Stimulated activated CD8-positive, alpha-beta memory T cell treated with anti-CD3 and anti-CD28 coated beads, Interleukin-12 subunit alpha, Interleukin-12 subunit beta, amount 100 ng/mL, for 24 hours (primary cell): Measurements from ENCODE around the gene LRRC32.

Experiments
- DNase-seq: peaks from one replicate; pipeline ENCODE4 v3.0.0-alpha.2; 2020; ENCODE audit errors: extremely low read depth

The LRRC32 gene

DNA sequence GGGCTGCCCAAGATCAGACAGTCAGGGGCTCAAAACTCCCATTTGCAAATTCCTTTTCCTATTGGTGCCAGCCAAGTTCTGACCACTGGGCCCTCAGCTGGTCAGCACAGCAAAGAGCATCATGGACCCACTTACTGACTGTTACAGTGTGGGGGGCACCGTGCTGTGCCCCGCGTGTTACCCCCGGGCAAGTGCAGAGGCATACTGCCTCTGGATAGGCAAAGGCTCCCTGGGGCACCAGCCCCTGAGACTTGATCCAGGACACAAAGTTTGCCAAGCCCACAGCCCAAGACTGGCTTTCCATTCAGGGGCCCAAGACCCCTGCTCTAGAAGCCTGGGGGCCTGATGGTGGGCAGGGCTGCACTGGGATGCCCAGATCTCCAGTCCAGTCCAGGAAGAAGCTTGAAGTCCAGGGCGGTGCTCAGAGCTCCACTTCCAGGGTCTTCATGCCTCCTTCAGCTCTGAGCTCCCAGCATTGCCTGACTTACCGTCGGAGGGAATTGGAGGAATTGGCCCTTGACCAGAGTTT, 6.6 kb downstream of the LRRC32 start:
- no peak for DNase-seq

DNA sequence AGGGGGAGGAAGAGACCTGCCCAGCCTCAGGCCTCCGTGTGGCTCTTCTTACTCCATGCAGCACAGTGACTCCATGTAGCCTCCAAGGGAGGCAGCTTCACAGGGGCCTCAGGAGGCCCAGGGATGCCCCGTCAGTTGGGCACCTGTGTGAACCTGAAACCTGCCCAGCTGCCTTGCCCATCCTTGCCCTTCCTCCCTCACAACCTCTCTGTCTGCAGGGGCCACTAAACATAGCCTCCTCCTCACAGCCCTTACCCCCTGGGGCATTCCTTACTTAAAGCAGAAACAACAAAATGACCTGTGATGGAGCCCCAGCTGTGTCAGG, 7.1 kb downstream of the LRRC32 start:
- DNase-seq, result no peak

DNA sequence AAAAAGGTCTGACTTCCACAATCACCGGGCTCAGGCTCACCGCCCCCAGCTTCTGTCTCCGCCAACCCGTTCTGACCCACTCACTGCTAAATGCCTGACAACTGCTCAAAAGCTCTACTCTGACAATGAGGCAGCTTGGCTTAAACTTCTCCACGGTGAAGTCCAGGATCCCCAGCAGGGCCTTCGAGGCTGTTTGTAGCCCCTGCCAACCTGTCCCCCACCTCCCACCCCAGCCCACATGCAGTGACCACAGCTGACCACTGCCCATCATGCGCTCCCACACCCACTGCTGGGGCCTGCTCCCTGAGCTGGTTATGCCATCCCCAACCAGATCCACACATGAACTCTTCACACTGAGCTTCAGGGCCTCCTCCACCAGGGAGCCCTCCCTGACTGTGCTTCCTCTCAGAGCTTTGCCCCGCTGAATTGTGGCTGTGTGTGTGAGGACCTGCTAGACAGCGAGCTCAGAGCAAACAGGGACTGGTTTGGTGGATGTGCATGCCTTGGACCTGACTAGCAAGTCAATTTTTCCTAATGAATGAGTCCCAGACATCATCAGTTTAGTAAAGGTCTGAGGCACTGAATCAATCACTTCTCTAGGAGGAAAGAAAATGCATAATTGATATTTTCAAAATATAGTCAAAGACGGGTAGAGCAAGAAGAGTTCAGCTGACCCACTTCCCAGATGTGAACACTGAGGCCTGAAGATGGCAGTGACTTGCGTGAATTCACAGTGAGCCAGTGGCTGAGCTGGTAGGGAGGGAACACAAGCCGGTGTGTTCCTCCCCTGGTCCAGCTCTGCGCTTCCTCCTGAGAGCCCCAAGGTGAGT, 7.7 kb downstream of the LRRC32 start:
- DNase-seq, result no peak

DNA sequence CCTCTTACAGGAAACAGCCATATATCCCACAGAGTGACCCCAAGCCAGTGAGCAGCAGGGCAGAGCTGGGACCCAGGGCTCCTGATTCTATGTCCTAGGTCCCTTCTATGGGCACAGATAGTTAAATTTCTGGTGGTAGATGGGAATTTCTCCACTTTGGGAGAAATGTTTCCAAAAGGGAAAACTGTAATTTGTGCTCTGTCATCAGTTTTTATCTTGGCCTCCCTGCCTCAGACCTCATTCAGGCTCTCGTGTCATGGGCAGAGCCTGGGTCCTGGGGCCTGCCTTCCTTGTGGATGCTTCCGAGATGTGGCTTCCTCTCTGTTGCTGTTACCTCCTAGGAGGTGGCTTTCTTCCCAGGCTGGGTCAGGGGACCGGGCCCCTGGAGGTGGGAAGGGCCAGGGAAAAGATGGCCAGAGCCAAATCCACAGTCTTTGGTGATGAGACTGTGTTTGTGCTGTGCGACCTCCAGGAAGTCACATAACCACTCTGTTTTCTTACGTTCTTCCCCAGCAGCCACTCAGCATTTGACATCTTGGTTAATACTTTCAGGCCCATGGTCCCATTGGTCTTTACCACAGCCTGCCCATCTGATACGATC, 8.6 kb downstream of the LRRC32 start:
- no peak for DNase-seq

DNA sequence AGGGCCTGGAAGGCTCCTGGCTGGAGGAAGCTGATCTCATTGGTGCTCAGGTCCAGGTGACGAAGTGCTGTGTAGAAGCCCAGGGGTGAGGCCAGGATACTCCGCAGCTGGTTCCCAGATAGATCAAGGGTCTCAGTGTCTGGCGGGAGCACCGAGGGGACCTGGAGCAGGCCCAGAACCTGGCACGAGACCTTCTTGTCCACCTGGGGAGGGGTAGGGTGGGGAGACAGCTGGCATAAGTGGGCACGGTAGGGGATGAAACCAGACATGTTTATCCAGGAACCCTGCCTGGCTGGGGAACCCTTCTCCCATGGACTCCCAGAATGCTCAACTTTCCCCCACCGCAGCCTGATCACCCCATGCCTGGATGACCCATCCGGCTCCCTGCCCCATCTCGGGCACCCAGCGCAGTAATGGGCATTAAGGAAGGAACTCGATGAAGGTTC, 9.2 kb downstream of the LRRC32 start:
- DNase-seq, result no peak

DNA sequence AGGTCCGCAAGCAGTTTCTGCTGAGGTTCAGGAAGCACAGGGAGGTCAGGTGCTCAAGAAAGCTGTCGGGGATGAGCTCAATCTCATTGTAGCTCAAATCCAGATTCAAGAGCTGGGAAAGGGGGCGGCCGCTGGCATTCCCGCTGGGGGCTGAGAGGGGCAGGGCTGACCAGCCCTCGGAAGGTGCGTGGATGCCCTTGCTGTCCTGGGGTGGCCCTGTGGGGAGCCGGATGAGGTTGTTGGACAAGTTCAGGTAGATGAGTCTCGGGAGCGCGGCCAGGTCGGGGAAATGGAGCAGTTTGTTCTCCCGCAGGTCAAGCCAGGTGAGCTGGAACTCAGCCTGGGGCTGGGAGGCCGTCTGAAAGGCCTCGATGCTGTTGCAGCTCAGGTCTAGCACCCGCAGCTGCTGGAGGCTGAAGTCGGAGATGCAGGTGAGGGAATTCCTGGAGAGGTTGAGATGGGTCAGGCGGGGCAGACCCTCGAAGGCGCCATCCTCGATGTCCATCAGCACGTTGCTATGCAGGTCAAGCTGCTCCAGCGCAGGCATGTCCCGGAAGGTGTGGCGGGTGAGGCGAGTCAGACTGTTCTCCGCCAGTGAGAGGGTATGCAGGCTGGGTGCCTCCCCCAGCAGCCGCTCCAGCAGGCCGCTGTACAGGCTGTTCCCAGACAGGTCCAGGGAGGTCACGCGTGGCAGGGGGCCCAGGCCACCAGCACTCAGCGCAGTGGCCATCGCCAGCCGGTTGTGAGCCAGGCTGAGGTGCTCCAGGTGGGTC, 9.8 kb downstream of the LRRC32 start:
- no peak for DNase-seq

DNA sequence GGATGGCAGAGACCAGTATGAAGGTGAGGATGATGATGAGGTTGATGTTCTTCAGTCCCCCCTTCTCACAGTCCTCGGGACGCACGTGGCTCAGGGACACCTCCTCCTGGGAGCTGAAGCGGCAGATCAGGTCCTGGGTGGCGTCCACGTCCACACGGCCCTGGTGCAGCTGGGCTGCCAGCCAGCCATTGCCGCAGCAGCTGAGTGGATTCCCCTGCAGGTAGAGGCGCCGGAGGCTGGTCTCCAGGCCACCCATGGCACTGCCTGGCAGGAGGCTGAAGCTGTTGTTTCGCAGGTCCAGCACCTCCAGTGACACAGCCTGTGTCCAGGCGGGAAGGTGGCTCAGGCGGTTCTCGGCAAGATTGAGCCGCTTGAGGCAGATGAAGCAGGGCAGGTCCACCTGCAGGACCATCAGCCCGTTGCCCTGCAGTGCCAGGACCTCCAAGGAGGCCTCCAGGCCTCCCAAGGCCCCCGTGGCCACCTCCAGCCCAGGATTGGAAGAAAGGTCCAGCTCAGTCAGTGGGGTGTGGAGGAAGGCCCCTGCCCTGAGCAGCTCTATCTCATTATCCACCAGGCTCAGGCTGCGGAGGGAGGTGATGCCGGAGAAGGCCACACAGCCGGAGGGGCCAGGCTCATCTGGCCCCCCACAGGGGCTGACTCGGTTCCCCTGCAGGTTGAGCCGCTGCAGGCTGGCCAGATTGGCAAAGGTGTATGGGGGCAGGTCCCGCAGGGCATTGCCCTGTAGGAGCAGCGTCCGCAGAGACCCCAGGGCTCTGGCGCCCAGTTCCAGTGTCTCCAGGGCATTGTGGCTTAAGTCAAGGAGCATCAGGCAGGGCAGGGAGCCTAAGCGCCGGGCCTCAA, 10.6 kb downstream of the LRRC32 start:
- no peak for DNase-seq

DNA sequence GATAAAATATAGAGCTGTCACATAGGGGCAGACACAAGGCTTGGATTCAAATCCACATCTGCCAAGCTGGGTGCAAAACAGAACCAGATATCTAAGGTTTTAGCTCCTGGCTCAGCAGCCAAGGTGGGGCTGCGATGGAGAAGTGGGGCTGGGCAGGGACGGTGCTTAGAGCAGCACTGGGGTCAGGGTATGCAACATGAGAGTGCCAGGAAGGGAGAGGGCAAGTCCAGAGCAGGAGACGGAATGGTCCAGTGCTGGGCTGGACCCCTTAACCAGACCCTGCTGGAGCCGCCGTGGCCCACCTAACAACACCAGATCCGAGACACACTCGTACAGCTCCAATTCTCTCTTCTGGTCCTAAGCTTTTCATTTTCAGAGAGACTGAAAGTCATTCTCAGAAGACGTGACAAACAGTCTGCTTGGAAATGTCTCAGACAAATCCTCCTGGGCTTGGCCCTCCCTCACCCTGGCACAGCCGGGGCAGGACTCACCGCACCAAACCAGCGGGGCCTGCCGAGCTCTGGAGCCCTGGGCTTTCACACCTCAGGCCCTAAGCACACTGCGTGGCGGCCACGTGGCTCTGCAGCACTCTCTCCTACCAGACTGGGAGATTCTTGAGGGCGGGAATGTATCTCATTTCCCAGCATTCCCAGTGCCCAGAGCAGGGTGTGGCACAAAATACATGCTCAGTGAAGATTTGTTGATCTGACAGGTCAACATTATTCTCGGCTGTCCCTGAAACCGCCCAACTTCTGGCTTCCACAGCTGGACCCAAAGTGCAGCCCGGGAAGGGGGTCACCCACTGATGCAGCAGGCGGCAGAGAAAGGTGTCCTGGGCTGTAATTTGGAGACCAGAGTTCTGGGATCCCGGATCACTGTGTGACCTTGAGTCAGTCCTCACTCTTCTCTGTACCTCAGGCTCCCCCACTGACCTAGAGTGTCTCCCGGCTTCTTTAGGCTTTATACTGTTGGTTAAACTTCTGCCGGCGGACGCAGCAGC, 11.6 kb downstream of the LRRC32 start:
- DNase-seq, result no peak

DNA sequence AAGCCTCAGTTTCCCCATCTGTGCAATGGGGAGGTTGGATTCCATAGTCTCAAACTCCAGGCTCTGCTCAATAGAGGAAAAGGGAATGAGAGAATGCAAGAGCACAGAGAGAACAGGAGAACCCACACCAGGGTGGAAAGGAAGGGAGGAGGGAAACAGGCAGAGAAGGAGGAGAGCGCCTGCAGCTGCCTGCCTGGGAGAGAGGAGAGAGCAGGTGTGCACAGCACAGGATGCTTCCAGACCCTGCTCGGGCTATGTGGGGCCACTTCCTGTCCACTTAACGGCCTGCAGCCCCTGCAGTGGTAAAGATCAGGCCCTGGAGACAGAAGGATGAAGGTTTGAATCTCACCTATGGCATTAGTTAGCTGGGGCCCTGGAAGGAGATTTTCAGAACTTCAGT, 12.3 kb downstream of the LRRC32 start:
- DNase-seq, result no peak

DNA sequence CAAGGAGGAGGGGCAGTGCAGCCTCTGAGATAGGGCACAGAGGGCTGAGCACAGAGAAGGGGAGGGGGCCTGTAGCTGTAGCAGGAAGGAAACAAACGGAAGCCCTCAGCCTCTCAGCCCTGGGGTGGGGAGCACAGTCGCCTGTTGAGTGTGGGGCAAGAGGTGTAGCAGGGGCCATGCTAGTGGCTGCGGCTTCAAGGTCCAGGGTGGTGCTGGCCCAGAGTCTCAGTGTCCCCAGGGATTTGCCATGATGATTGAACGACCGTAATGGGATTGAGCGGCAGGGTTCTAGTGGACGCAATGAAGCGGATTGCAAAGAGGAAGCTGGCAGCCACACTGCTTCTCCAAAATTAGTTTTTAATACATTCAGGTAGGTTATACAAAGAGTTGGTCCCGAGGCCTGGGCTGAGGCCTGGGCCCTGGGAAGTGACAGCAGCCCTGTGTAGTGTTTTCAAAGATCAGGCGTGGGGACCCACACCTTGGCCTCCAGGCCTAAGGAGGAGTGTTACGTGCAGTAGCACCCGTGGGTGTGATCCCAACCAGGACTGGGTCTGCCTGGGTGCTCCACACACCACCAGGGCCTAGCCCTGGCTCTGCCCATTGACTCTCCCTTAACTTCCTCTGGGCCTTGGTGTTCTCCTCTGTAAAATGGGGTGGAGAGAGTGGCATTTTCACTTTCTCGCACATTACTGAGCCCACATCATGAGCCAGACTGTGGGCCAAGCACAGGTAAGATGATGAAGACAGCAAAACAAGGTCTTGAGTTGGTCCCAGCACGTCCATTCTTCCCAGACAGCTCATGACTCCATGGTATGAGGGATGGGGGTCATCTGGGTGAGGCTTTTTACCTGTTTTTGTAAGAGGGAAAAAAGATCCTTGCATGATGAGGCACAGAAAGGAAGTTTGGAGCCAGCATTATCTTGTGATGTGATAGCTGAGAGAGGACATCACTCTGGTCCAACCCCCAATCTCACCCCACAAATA, 13.1 kb downstream of the LRRC32 start:
- no peak for DNase-seq

DNA sequence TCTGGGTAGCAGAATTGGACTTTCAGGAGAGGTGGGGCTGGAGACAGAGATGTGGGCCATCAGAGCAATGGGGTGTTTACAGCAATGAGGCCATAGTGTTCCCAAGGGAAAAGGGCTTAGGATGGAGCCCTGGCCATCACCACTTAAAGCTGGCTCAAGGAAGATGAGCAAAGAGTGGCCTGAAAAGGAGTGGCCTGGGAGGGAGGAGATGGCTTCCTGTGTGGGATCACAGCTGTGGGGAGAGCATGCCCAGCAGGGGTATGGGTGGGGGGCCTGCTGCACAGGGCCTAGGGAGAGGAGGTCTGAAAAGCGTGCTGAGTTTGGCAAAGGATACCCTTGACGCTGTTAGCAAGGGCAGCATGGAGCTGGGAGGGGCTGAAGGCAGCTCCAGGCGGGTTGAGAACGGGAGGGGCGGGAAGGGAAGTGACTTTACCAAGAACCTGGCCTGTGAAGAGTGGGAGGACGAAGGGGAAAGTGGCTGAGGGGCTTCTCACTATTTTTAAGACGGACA, 13.9 kb downstream of the LRRC32 start:
- no peak for DNase-seq

DNA sequence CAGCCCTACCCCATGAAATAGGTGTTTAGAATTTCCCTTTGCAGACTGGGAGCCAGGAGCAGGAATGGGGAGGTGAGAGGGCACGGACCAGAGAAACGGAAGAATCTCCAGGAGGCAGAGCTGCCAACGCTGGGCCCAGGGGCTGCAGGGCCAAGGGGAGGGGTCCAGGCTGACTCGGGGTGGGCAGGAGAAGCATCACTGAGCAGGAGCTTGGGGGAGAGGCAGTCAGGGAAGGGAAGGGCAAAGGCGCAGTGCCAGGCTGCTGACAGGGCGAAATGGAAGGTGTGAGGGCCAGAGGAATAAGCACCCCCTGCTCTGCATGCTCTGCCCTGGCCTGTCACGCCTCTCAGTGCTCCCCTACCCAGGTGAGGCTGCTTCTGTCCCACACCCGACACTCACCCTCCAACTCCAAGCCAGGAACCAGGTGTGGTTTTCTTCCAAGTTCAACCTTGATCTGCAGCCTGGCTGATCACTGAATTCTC, 14.5 kb downstream of the LRRC32 start:
- DNase-seq, result no peak

DNA sequence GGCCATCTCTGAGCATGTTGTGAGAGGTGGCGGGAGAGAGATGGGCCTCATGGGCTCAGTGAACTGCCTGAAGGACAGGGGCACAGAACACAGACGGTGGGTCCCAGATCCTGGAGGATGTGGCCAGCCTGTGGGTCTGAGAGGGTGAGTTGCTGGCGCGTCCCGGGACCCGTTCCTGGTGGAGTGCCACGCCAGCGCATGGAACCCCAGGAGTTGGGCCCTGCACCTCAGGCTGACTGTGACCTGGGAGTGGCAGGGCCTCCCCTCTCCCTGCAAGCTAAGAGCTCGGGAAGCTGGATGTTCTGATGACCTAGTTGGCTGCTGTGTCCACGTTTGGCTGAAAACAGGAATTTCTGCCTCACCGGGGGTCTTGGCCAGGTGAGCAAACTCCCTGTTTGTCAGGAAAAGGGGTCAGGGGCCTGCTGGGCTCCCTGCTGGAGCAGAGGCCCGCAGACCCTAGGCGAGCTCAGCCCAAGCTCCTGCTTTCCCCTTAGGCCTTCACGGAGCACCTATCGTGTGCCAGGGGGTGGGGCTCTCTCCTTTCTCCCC, 15.0 kb downstream of the LRRC32 start:
- no peak for DNase-seq

DNA sequence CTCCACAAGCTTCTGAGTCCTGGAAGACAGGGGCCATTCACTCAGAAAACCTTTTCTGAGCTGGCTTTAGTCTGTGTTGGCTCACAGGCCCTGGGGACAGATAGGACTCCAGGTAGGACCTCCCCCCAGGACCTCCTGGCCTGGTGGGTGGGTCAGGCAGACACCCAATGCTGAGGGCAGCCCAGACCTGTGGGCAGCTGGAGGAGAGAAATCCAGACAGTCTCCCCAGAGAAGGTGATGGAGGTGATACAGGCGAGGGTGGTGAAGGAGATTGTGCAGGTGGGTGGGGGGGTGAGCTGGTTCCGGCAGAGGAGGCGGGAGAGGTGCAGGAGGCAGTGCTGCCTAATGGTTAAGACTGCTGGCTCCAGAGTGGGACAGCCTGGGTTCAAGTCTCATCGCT, 15.6 kb downstream of the LRRC32 start:
- no peak for DNase-seq

DNA sequence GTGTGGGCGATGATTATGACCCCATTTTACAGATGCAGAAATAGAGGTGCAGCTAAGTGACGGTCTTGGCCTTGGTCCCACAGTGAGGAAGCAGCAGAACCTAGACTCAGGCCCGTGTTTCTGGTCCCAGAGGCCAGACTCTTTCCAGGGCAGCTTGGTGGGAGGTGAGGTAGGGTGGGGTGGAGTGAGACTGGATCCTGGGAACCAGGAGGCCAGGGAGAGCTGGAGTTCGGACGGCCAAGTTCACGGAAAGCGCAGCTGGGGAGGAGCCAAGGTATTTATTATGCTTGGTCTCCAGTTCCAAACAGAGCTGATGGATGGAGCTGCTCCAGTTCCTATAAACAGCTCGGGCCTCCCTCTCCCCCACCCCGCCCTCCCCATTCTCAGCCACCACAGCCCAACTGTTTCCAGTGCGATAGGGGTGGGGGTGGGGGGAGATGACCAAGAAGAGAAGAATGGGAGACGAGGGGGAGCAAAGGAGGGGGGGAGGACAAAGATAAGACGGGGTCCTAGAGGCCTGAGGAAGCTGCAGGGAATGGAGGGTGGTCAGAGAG, 16.2 kb downstream of the LRRC32 start:
- DNase-seq, result no peak

DNA sequence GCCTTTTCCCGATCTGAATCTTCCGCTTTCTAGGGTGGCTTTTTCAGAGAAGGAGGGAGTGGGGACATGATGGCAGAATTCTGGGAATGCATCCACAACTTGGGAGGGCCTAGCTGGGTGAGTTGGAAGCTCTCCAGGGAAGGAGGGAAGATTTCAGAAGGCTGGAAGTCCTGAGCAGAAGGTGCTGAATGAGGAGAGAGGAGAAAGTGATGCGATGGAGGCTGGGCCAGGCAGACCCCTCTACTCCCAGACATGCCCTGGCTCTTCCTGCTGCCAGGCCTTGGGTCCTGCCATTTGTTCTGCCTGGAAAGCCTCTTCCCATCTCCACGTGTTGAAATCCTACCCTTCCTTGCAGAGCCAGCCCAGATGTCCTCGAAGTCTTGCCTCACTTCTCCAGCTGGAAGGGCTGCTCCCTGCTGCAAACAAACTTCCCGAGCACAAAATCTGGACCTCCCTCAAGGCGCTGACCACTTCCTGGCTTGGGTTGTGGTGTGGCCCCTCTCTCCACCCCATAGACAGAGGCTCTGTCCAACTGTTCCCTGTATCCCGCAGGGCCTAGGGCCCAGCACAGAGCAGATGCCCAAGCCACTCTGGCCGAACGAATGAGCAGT, 16.8 kb downstream of the LRRC32 start:
- DNase-seq, result no peak

DNA sequence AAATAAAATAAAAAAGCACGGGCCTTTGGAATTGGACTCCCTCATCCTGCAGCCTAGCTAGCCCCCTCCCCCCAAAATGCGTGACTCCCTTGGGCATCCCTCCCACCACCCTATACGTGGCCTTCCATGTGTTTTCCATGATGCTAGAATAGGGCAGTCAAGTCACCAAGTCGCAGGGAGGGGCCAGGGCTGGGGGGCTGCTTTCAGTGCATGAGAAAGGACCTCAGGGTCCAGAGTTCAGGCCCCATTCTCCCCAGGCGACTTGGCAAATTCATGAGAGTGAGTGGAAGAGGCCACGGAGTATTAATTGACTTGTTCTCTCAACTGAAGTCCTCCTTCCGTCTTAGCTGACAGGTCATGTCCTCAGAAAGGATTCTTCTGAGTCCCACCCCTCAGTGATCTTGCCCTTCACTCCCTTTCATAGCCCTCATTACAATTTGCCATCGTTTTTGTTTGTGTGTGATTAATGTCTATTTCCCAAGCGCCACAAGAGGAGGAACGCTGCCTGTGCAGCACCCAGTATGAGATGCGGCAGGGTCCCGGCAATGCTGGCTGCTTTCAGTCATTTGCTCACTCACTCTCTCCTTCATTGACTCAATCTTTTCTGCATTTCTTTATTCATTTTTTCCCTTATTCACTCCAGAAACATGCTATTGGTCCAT, 17.4 kb downstream of the LRRC32 start:
- DNase-seq, result no peak
